WI38 (cell line): ENCODE results near the gene PRRG4.

ENCODE experiments used
- H3K4me3 ChIP-seq: 2 replicates; pipeline ENCODE4 v1.5.1; 2011; ENCODE audit warnings: low read depth, mild to moderate bottlenecking, control low read depth, low read length
- CTCF ChIP-seq: IDR thresholded peaks from 2 replicates; pipeline ENCODE4 v1.5.1; 2012; ENCODE audit warnings: low read depth, mild to moderate bottlenecking, control low read depth, low read length

Gene PRRG4

GRCh38 chr11:32892355-32893092, 62.8 kb downstream of the PRRG4 start, which contains the start of gene QSER1:
TSS of gene QSER1 (plus strand) at chr11:32892811. CDS start at chr11:32893126, 315 bp downstream.
- no peak for TF ChIP-seq CTCF
- peak within 1 kb of the TSS; percentile 87 for H3K4me3 ChIP-seq

GRCh38 chr11:32893093-32893342, 63.3 kb downstream of the PRRG4 start:
- TF ChIP-seq CTCF: no peak
- H3K4me3 ChIP-seq: peak overlapping the region; percentile 87

GRCh38 chr11:32893343-32894148, 63.8 kb downstream of the PRRG4 start:
- peak overlapping the region; percentile 87 for H3K4me3 ChIP-seq
- TF ChIP-seq CTCF: peak; percentile 23; the same call in 1 of the 2 replicates

GRCh38 chr11:32894149-32894827, 64.6 kb downstream of the PRRG4 start:
- H3K4me3 ChIP-seq: peak overlapping the region; percentile 87
- TF ChIP-seq CTCF: no peak

- peak overlapping the region; percentile 87 for H3K4me3 ChIP-seq
- TF ChIP-seq CTCF: no peak
Measured at GRCh38 chr11:32894921-32895320, 65.2 kb downstream of the PRRG4 start.

- no peak for TF ChIP-seq CTCF
- no peak overlapping the region for H3K4me3 ChIP-seq
Measured at GRCh38 chr11:32895471-32895870, 65.7 kb downstream of the PRRG4 start.

GRCh38 chr11:32897103-32897502, 67.4 kb downstream of the PRRG4 start:
- TF ChIP-seq CTCF: no peak

More at GRCh38 chr11:32897103-32897502, 67.4 kb downstream of the PRRG4 start:
- no peak overlapping the region for H3K4me3 ChIP-seq
